Measurements from ENCODE around the gene PHETA1.

DNA sequence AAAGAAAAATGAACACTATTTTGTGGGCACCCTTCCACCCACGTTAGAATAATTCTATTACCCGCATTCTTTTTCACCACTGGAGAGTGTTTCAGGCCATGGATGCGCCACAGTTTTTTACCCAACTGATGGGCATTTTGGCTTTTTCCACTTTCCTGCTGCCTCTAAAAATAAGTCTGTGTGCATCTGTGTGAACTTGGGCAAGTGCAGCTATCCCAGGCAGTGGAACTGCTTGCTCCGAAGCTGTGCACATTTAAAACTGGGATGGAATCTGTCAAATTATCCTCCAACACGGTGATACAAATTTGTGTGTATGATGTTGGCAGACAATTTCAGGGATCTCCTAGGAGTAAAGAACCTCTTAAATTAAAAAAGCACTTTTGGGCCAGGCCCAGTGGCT is 31.5 kb downstream of the PHETA1 start:
- TF ChIP-seq, protein P1, sequence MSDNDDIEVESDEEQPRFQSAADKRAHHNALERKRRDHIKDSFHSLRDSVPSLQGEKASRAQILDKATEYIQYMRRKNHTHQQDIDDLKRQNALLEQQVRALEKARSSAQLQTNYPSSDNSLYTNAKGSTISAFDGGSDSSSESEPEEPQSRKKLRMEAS (IDR thresholded peaks at IDR 0.05), result no peak
- TF ChIP-seq, protein P2, sequence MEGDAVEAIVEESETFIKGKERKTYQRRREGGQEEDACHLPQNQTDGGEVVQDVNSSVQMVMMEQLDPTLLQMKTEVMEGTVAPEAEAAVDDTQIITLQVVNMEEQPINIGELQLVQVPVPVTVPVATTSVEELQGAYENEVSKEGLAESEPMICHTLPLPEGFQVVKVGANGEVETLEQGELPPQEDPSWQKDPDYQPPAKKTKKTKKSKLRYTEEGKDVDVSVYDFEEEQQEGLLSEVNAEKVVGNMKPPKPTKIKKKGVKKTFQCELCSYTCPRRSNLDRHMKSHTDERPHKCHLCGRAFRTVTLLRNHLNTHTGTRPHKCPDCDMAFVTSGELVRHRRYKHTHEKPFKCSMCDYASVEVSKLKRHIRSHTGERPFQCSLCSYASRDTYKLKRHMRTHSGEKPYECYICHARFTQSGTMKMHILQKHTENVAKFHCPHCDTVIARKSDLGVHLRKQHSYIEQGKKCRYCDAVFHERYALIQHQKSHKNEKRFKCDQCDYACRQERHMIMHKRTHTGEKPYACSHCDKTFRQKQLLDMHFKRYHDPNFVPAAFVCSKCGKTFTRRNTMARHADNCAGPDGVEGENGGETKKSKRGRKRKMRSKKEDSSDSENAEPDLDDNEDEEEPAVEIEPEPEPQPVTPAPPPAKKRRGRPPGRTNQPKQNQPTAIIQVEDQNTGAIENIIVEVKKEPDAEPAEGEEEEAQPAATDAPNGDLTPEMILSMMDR (IDR thresholded peaks at IDR 0.05), result no peak
- TF ChIP-seq POLR2A (IDR thresholded peaks at IDR 0.05; ENCODE audit: low read length), result no peak
- TF ChIP-seq, protein P3, sequence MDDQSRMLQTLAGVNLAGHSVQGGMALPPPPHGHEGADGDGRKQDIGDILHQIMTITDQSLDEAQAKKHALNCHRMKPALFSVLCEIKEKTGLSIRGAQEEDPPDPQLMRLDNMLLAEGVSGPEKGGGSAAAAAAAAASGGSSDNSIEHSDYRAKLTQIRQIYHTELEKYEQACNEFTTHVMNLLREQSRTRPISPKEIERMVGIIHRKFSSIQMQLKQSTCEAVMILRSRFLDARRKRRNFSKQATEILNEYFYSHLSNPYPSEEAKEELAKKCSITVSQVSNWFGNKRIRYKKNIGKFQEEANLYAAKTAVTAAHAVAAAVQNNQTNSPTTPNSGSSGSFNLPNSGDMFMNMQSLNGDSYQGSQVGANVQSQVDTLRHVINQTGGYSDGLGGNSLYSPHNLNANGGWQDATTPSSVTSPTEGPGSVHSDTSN (IDR thresholded peaks at IDR 0.05), result no peak
- no peak for TF ChIP-seq HOXB5 (CRISPR knock-in tag; IDR thresholded peaks at IDR 0.05)
- TF ChIP-seq RAD21 (conservative IDR thresholded peaks at IDR 0.05 in 1 of 2, IDR thresholded peaks at IDR 0.05 in 1 of 2), result no peak
- no peak for TF ChIP-seq CEBPB (IDR thresholded peaks at IDR 0.05)
- TF ChIP-seq KDM1A (IDR thresholded peaks at IDR 0.05; ENCODE audit: low read depth), result no peak
- no peak for TF ChIP-seq RCOR1 (IDR thresholded peaks at IDR 0.05; ENCODE audit: low read depth, low read length)
- TF ChIP-seq, protein P4, sequence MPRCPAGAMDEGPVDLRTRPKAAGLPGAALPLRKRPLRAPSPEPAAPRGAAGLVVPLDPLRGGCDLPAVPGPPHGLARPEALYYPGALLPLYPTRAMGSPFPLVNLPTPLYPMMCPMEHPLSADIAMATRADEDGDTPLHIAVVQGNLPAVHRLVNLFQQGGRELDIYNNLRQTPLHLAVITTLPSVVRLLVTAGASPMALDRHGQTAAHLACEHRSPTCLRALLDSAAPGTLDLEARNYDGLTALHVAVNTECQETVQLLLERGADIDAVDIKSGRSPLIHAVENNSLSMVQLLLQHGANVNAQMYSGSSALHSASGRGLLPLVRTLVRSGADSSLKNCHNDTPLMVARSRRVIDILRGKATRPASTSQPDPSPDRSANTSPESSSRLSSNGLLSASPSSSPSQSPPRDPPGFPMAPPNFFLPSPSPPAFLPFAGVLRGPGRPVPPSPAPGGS (IDR thresholded peaks at IDR 0.05), result no peak
- no peak for TF ChIP-seq BHLHE40 (IDR thresholded peaks at IDR 0.05; ENCODE audit: low read depth, low read length)
- TF ChIP-seq NFE2L2 (conservative IDR thresholded peaks at IDR 0.05; ENCODE audit: low read length), result no peak
- no peak for TF ChIP-seq POLR2AphosphoS2 (conservative IDR thresholded peaks at IDR 0.05; ENCODE audit: low read length)

Measured in A549 (cell line).